GM18520 (cell line): Measurements from ENCODE around the gene HIF3A.
"Not testable (repeated sequence)": the region's sequence is repeated elsewhere in the genome, so short reads cannot be mapped to it uniquely, and the experiment has no call there.

Experiments used
- ATAC-seq: cut with Tn5 transposase; IDR thresholded peaks from one replicate; pipeline ENCODE4 v1.9.1; 2021; ENCODE audit not compliant: unreplicated experiment

The HIF3A gene

GRCh38 chr19:46355234-46356148 is 58.6 kb downstream of the HIF3A start:
- no peak for ATAC-seq

GRCh38 chr19:46356149-46357055 is 59.6 kb downstream of the HIF3A start:
- no peak for ATAC-seq

- ATAC-seq: no peak
These were observed 61.2 kb downstream of the HIF3A start for GRCh38 chr19:46357846-46358583.

- ATAC-seq: no peak
These were observed 65.1 kb downstream of the HIF3A start for GRCh38 chr19:46361915-46362314.

GRCh38 chr19:46364359-46364758 is 67.5 kb downstream of the HIF3A start:
- no peak for ATAC-seq

- ATAC-seq: no peak
These were observed 68.7 kb downstream of the HIF3A start for GRCh38 chr19:46365561-46365960.

GRCh38 chr19:46366620-46367292 is 69.9 kb downstream of the HIF3A start:
- ATAC-seq: no peak

- no peak for ATAC-seq
These were observed 70.6 kb downstream of the HIF3A start for GRCh38 chr19:46367426-46367825.

GRCh38 chr19:46368116-46368515 is 71.3 kb downstream of the HIF3A start:
- no peak for ATAC-seq

GRCh38 chr19:46369817-46370216 is 73.0 kb downstream of the HIF3A start:
- ATAC-seq: no peak

- ATAC-seq: no peak
These were observed 74.6 kb downstream of the HIF3A start for GRCh38 chr19:46371371-46371901.

GRCh38 chr19:46372901-46373490 is 76.2 kb downstream of the HIF3A start:
- no peak for ATAC-seq

GRCh38 chr19:46373491-46374359 is 76.9 kb downstream of the HIF3A start:
- no peak for ATAC-seq

- no peak for ATAC-seq
These were observed 78.0 kb downstream of the HIF3A start for GRCh38 chr19:46374536-46375475.

- not testable (repeated sequence) for ATAC-seq
These were observed 78.7 kb downstream of the HIF3A start for GRCh38 chr19:46375476-46376067.

- no peak for ATAC-seq
These were observed 79.7 kb downstream of the HIF3A start for GRCh38 chr19:46376241-46377153.
